DMS79 (cell line): ENCODE measurements around the gene CCDC27.
"Not testable (repeated sequence)": the region's sequence is repeated elsewhere in the genome, so short reads cannot be mapped to it uniquely, and the experiment has no call there.

Experiments used
- DNase-seq: peaks from one replicate; lab custom pipeline; 2025; lab: John Stamatoyannopoulos, UW

Gene CCDC27

DNA sequence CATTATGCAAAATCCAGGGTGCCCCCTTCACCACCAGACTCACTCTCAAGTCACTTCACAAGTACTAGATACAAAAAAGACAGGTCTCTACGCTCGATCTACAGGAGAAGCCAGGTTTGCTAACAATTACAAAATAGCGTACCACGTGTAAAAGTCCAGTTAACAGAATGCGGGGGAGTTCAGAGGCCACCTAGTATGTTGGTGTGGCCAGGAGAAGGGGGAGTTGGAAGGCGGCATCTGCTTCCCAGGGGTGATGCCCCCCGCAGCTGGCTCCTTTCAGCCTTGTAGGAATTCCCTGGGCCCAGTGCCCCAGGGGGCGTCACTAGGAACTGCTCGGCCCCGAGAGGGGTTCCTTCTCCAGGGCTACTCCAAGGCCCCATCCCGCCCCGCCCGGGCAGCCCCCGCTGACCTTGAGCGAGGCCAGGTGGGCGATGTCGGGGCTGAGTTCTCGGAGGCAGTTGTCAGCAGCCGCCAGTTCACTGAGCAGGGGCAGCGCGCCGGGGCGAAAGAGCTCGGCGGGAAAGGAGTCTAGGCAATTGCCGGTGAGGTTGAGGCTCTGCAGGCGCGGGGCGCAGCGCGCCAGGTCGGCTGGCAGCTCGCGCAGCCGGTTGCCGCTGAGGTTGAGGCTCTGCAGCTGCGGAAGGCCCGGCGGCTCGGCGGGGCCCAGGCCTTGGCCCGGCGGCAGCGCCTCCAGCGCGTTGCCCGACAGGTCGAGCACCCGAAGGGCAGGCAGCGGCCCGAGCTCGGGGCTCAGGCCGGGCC is 43.4 kb downstream of the CCDC27 start:
- DNase-seq = no peak

- peak; percentile 85 for DNase-seq
Observed at GRCh38 chr1:3796215-3797061, 44.2 kb downstream of the CCDC27 start, which contains the start of gene LRRC47. LRRC47 (minus strand) TSS chr1:3796498; CDS start chr1:3796476, 22 bp downstream.

DNA sequence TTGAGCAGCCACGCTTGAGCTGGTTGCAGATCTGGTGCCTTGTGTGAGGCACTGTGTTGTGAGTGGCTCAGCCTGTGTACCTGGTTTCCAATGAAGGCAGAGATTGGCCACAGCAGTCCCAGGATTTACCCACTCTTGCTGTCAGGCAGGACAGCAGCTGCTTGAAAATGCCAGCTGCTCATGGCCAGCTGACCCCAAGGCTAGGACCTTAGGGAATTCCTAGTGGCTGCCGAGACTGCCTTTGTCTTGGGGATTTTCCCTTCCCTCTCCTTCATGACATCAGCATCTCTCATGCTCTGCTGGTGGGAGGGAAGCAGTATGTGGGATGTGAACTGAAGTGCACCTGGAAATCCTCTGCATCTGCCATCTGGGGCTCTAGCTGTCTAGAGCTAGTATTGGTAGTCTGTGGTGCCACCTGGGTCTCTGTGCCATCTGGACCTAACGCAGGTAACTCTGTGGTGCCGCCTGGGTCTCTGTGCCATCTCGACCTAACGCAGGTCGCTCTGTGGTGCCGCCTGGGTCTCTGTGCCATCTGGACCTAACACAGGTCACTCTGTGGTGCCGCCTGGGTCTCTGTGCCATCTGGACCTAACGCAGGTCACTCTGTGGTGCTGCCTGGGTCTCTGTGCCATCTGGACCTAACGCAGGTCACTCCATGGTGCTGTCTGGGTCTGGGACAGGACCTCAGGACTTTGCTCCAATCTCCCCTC is 47.9 kb downstream of the CCDC27 start:
- no peak for DNase-seq

DNA sequence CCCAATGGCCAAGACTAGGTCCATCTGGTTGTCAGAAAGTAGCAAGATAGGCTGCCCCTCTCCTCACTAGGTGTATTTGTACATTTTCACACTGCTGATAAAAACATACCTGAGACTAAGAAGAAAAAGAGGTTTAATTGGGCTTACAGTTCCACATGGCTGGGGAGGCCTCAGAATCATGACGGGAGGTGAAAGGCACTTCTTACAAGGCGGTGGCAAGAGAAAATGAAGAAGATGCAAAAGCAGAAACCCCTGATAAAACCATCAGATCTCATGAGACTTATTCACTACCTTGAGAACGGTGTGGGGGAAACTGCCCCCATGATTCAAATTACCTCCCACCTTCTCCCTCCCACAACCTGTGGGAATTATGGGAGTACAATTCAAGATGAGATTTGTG is 48.5 kb downstream of the CCDC27 start:
- DNase-seq = not testable (repeated sequence)

GRCh38 chr1:3803905-3804626 is 51.8 kb downstream of the CCDC27 start:
- no peak for DNase-seq

DNA sequence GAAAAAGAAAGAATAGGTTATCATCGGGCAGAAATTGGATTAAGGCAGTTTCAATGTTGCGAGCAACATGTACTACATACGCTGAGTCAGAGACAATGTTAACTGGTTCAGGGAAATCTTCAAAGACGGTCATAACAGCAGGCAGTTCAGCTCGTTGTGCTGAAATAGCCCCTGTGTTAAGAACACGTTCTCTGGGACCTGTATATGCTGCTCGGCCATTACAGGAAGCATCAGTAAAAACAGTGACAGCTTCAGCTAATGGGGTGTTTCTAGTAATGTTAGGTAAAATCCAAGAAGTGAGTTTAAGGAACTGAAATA is 52.3 kb downstream of the CCDC27 start:
- not testable (repeated sequence) for DNase-seq

DNA sequence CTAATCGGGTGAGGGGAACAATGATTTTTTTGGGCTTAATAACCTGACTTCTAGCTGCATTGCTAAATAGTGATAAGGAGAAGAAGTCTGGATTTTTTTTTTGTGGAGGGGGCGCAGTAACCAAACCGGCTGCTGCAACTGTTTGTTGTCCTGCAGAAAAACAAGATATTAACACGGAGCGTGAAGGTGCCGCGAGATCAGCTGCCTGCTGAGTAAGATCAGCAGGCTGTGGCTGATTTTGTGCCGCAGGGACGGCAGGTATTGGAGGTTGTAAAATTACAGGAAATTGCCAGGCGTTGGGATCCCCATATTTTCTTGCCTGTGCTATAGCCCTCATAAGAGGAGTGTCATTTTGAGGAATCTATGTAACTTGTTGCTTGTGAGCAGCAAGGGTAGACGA is 52.8 kb downstream of the CCDC27 start:
- no peak for DNase-seq

- no peak for DNase-seq
Observed at GRCh38 chr1:3807769-3808168, 55.5 kb downstream of the CCDC27 start.

DNA sequence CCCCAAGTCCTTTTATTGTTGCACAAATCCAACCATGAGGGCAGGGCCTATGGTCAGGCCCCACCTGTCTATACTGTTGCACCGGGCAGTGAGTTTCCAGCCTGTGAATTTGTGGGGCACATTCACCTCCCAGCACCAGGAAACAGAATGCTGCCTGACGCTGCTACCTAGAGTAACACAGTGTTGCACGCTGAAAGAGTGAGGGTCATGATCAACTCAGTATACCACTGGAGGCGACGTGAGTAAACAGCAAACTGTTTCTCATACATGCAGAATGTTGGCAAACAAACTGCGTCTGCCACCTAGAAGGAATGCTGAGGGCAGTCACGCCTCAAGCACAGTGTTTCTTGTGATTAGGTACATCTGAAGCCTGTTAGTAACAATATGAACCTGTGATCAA is 57.4 kb downstream of the CCDC27 start:
- DNase-seq = no peak

DNA sequence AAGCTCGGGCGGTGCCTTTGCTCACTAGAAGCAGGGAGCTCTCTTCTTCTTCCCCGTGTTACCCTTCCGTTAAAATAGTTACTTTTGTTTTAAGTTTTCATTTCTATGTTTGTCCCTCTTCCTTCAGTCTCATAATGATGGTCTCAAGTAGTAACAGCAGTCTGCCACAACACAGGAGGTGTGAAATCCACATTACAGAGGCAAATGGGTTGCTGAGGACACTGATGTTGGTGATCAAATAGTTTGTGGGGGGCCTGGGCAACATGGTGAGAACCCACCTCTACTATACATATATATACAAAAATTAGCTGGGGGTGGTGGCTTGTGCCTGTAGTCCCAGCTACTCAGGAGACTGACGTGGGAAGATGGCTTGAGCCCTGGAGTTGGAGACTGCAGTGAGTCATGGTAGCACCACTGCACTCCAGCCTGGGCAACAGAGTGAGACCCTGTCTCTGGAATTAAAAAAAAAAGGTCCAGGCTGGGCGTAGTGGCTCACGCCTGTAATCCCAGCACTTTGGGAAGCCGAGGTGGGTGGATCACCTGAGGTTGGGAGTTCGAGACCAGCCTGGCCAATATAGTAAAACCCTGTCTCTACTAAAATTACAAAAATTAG is 58.0 kb downstream of the CCDC27 start:
- DNase-seq = not testable (repeated sequence)

DNA sequence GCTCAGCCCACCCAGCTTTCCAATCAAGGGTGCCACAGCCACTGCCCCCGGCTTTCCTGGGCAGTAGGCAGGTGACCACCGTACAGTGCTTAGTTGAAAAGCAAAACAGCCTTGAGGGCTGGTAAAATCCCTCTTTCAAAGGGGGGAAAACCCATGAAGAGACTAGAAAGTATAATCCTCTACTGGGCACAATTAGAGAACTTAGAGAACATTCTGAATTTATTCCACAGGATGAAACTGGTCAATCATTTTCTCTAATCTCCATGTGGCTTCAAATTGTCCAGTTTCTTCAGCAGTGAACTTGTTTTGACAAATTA is 59.3 kb downstream of the CCDC27 start:
- DNase-seq = no peak

DNA sequence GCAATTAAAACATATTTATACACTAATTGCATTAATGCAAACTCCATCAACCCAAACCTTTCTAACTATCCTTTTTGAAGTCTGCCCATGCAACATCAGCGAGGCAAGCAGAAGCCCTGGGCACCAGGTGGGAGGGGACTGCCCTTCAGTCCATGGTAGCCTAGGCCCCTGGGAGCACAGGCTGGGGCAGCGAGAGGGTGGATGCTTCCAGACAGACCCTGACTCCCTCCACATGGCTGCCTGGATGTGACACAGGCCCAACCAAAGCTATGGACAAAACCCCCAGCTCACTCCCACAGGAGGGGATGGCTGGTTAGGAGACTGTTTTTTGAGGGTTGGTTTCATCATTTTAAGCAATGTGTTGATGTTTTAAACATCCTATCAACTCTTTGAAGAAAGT is 61.8 kb downstream of the CCDC27 start:
- no peak for DNase-seq

- DNase-seq = no peak
Observed at GRCh38 chr1:3814771-3815561, 62.7 kb downstream of the CCDC27 start.

DNA sequence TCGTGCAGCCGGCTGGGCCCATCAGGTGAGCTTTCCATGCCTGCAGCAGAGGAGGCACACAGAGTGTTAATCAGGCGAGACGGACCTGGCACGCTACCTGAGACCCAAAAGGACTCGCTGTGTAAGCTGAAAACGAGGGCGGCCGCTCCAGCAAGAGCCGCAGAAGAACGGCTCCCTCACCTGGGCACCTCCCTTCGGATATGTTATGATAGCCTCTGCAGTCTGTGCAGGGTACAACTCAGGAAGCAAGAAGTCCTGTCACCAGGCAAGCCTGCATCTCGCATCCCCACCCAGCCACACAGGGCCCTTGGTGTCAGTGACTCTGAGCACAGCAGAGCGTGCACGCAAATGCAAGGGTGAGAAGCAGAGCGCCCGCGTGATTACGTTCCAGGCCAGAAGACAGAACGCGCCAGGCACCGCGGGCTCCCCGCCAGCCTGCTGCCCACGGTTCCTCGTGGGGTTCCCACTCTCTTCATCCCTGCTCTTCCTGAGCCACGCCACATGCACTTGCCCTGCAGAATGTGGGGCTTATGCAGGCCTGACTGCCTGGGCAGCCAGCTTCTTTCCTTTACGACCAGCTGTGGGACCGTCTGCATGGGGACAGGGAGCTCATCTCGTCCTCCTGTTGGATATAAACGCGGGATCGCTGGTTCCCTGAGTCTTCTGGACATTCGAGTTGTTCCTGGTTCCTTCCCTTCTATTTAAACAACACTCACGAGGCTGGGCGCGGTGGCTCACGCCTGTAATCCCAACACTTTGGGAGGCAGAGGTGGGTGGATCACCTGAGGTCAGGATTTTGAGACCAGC is 64.3 kb downstream of the CCDC27 start:
- DNase-seq = peak; percentile 69

- no peak for DNase-seq
Observed at GRCh38 chr1:3817138-3817740, 65.0 kb downstream of the CCDC27 start.

DNA sequence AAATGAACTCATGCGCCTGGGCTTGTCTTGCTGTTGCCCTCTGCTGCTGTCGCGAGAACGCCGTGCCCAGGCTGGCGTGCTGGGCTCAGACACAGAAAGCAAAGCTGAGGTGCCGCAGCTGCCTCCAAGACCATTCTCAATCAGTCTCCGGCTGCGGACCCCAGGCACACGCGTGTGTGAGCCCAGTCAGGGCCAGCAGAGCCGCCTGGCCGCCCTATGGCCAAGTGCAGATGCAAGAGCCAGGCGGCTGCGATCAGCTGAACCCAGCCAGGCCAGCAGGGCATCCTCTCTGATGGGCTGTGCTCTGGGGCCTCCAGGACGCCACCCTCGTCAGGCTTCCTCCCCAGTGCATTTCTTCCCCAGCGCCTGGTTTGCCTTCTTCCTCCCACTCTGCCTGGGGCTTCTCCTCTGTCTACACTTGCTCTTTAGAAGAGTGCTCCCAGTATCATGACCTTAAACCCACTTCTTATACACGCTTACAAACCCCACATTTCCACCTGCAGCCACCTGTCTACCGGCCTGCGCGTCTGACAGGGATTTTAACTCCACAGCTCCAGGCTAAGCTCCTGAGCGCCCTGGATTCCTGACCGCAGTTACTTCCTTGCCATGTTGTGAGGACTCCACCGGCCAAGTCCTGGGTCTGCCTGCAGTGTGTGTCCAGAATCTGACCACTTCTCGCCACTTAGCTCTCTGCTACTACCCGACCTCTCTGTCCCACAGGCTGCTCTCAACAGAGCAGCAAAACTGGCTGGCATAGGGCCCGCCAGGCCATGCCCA is 65.8 kb downstream of the CCDC27 start:
- no peak for DNase-seq

DNA sequence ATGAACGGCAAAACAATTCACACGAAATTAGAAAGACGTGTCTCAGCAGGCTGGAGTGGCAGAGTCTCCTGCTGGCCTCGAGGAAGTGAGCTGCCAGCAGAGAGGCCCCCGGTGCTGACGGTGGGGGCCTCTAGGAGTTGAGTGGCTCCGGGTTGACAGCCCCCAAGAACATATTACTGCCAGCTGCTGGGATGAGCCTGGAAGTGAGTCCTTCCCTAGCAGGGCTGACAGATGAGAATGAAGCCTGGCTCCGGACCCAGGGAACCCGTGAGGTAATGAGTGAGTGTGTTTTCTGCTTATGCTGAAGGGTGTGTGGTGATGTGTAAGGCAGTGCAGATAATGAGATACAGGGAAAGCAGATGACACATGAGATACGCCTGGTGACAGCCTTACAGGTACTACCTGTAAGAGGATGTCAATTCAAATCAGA is 67.5 kb downstream of the CCDC27 start:
- DNase-seq = peak; percentile 37

- no peak for DNase-seq
Observed at GRCh38 chr1:3820316-3820715, 68.1 kb downstream of the CCDC27 start.

GRCh38 chr1:3821004-3821403 is 68.8 kb downstream of the CCDC27 start:
- DNase-seq = peak; percentile 92
